ENCODE data around the gene TMEM219.
A peak's percentile ranks its signal among the peaks of the same experiment; 100 is the strongest.

TMEM219 gene

DNA sequence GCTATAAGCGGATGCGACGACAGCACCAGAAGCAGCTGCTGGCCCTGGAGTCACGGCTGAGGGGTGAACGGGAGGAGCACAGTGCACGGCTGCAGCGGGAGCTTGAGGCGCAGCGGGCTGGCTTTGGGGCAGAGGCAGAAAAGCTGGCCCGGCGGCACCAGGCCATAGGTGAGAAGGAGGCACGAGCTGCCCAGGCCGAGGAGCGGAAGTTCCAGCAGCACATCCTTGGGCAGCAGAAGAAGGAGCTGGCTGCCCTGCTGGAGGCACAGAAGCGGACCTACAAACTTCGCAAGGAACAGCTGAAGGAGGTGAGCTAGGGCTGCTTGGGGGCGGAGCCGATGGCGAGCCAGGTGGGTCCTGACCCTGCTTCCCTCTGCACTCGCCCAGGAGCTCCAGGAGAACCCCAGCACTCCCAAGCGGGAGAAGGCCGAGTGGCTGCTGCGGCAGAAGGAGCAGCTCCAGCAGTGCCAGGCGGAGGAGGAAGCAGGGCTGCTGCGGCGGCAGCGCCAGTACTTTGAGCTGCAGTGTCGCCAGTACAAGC, 23.5 kb downstream of the TMEM219 start:
- H3K9me3 Mint-ChIP-seq: no peaks in the 10 kb centered on the region
- ATAC-seq: no peak
- no peaks in the 10 kb centered on the region for H3K27me3 Mint-ChIP-seq
- no peak for DNase-seq
- H3K4me3 Mint-ChIP-seq: no peak overlapping the region
- H3K27ac Mint-ChIP-seq: no peak overlapping the region
- H3K4me1 Mint-ChIP-seq: no peaks in the 10 kb centered on the region

DNA sequence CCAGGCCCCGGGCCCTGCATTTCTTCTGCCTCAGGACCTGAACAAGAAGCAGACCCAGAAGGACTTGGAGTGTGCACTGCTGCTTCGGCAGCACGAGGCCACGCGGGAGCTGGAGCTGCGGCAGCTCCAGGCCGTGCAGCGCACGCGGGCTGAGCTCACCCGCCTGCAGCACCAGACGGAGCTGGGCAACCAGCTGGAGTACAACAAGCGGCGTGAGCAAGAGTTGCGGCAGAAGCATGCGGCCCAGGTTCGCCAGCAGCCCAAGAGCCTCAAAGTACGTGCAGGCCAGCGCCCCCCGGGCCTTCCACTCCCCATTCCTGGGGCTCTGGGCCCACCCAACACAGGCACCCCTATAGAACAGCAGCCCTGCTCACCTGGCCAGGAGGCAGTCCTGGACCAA, 24.4 kb downstream of the TMEM219 start:
- H3K4me3 Mint-ChIP-seq: no peak overlapping the region
- H3K4me1 Mint-ChIP-seq: no peaks in the 10 kb centered on the region
- DNase-seq: no peak
- peak overlapping the region in 1 of 2 donors; percentile 23 for H3K27ac Mint-ChIP-seq
- no peak for ATAC-seq
- no peaks in the 10 kb centered on the region for H3K9me3 Mint-ChIP-seq
- H3K27me3 Mint-ChIP-seq: no peaks in the 10 kb centered on the region

DNA sequence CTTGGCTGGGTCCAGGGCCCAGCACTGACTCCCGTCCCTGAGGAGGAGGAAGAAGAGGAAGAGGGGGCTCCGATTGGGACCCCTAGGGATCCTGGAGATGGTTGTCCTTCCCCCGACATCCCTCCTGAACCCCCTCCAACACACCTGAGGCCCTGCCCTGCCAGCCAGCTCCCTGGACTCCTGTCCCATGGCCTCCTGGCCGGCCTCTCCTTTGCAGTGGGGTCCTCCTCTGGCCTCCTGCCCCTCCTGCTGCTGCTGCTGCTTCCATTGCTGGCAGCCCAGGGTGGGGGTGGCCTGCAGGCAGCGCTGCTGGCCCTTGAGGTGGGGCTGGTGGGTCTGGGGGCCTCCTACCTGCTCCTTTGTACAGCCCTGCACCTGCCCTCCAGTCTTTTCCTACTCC, 25.1 kb downstream of the TMEM219 start:
- DNase-seq (no peak), ATAC-seq (no peak)
- Mint-ChIP-seq H3K4me1 (no peaks in the 10 kb centered on the region), H3K9me3 (no peaks in the 10 kb centered on the region), H3K27ac (peak overlapping the region; percentile 10 to 34), H3K27me3 (no peaks in the 10 kb centered on the region), H3K4me3 (no peak overlapping the region)

DNA sequence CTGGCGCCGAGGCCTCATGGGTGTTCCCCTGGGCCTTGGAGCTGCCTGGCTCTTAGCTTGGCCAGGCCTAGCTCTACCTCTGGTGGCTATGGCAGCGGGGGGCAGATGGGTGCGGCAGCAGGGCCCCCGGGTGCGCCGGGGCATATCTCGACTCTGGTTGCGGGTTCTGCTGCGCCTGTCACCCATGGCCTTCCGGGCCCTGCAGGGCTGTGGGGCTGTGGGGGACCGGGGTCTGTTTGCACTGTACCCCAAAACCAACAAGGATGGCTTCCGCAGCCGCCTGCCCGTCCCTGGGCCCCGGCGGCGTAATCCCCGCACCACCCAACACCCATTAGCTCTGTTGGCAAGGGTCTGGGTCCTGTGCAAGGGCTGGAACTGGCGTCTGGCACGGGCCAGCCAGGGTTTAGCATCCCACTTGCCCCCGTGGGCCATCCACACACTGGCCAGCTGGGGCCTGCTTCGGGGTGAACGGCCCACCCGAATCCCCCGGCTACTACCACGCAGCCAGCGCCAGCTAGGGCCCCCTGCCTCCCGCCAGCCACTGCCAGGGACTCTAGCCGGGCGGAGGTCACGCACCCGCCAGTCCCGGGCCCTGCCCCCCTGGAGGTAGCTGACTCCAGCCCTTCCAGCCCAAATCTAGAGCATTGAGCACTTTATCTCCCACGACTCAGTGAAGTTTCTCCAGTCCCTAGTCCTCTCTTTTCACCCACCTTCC, 25.6 kb downstream of the TMEM219 start:
- Mint-ChIP-seq H3K27me3 (no peaks in the 10 kb centered on the region), H3K4me1 (peaks cover 1% of the 10 kb centered on the region), H3K9me3 (no peaks in the 10 kb centered on the region), H3K27ac (no peak overlapping the region), H3K4me3 (no peak overlapping the region)
- no peak for DNase-seq
- no peak for ATAC-seq

DNA sequence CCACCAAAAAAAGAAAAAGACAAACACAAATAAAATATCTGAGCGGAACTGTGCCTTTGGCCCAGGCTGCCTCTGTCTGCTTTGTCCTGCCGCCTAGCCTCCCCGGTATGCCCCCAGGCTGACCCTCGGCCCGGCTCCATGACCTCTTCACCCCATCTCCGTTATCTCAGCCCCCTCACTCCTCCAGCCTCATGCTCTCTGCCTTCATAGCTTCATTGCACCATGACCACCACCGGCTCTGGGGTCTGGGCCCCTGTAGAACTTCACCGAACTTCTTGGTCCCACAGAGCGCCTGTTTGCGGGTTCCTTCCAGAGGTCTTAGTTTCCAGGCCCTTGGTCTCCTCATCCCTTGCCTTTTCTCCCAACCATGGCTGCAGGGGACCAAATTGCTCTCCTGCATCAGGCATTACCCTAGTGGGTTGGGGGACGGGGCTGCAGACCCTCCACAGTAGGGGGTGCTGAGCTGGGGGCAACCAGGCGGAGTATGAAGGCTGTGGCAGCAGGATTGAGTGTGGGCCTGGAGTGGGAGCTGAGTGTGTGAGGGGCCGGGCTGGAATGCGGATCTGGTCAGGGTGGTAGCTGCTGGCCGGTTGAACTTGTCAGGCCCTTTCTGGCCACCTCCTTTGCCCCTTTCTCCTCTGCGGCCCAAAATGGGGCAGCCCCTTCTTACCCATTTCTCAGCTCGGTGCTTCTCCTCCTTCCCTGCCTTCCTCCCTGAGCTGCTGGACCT, 26.6 kb downstream of the TMEM219 start:
- no peak overlapping the region for H3K4me3 Mint-ChIP-seq
- DNase-seq (no peak), ATAC-seq (no peak)
- H3K27ac Mint-ChIP-seq: no peak overlapping the region
- H3K27me3 Mint-ChIP-seq: no peaks in the 10 kb centered on the region
- no peaks in the 10 kb centered on the region for H3K9me3 Mint-ChIP-seq
- peaks cover 5% of the 10 kb centered on the region for H3K4me1 Mint-ChIP-seq

DNA sequence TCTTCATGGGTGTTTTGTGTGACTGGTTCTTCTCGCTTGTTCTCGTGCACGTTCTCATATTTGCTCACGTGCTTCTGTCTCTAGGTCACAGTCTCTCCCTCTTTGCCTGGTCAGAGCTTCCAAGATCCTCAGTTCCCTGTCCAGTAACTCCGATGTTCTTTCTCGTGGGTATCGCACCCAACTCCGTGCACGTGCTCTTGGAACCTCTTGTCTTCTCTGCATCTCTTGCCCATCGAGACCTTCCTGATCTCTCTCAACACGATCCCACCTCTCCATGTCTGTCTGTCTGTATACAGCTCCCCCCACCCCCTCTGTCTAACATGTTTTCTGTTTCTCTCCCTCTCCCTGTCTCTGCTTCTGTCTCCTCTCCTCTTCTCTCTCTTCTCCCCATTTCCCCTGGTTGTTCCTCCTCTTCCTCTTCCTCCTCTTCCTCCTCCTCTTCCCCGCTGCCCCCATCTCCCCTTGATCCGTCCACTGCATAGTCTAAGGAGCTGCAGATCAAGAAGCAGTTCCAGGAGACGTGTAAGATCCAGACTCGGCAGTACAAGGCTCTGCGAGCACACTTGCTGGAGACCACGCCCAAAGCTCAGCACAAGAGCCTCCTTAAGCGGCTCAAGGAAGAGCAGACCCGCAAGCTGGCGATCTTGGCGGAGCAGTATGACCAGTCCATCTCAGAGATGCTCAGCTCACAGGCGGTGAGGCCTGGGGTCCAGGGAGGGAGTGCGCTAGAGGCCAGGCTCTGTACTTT, 27.4 kb downstream of the TMEM219 start:
- no peaks in the 10 kb centered on the region for H3K27me3 Mint-ChIP-seq
- H3K9me3 Mint-ChIP-seq: no peaks in the 10 kb centered on the region
- DNase-seq: no peak
- H3K27ac Mint-ChIP-seq: no peak overlapping the region
- H3K4me3 Mint-ChIP-seq: no peak overlapping the region
- peaks cover 13% of the 10 kb centered on the region for H3K4me1 Mint-ChIP-seq
- no peak for ATAC-seq

DNA sequence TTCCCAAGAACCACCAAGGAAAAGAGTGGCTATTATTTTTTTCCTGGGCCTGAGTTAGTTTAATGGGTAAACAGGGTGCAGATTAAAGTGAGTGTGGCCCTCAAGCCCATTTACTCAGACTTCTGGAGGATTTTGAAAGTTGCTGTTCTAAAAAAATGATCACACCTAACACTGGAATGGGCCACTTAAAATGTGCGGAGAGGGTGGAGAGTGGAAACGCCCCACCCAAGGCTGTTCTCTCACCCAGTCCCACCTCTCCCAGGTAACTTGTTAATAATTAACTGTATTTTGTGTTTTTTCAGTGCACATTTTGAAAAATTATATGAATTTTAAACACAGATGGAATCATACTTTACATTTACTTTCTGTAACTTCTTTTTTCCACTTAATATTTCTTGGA, 28.2 kb downstream of the TMEM219 start:
- ATAC-seq (no peak), DNase-seq (no peak)
- Mint-ChIP-seq H3K27ac (no peak overlapping the region), H3K27me3 (no peaks in the 10 kb centered on the region), H3K9me3 (no peaks in the 10 kb centered on the region), H3K4me1 (peaks cover 20% of the 10 kb centered on the region), H3K4me3 (no peak overlapping the region)

DNA sequence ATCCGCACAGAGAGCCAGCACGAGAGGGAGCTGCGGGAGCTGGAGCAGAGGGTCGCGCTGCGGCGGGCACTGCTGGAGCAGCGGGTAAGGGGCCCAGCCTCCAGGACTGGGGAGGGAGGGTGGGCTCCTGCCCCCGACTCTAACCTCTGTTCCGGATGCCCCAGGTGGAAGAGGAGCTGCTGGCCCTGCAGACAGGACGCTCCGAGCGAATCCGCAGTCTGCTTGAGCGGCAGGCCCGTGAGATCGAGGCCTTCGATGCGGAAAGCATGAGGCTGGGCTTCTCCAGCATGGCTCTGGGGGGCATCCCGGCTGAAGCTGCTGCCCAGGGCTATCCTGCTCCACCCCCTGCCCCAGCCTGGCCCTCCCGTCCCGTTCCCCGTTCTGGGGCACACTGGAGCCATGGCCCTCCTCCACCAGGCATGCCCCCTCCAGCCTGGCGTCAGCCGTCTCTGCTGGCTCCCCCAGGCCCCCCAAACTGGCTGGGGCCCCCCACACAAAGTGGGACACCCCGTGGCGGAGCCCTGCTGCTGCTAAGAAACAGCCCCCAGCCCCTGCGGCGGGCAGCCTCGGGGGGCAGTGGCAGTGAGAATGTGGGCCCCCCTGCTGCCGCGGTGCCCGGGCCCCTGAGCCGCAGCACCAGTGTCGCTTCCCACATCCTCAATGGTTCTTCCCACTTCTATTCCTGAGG, 29.1 kb downstream of the TMEM219 start:
- DNase-seq: no peak
- Mint-ChIP-seq H3K27me3 (no peaks in the 10 kb centered on the region), H3K9me3 (no peaks in the 10 kb centered on the region), H3K4me3 (no peak overlapping the region), H3K4me1 (peaks cover 28% of the 10 kb centered on the region), H3K27ac (no peak overlapping the region)
- ATAC-seq: no peak

DNA sequence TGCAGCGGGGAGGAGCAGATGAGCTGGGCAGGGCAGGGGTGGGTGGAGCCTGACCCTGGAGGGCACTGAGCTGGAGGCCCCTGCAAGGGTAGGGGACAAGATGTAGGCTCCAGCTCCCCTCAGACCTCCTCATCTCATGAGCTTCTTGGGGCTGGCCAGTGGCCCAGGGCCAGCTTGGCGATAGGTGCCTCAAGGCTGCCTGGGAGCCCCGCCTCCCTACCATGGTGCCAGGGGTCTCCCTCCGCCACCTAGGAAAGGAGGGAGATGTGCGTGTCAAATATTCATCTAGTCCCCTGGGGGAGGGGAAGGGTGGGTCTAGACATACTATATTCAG, 29.7 kb downstream of the TMEM219 start:
- no peaks in the 10 kb centered on the region for H3K27me3 Mint-ChIP-seq
- peak overlapping the region in 1 of 2 donors; percentile 78 for H3K27ac Mint-ChIP-seq
- DNase-seq: no peak
- H3K9me3 Mint-ChIP-seq: no peaks in the 10 kb centered on the region
- no peak overlapping the region for H3K4me3 Mint-ChIP-seq
- peaks cover 32% of the 10 kb centered on the region for H3K4me1 Mint-ChIP-seq
- ATAC-seq: no peak

DNA sequence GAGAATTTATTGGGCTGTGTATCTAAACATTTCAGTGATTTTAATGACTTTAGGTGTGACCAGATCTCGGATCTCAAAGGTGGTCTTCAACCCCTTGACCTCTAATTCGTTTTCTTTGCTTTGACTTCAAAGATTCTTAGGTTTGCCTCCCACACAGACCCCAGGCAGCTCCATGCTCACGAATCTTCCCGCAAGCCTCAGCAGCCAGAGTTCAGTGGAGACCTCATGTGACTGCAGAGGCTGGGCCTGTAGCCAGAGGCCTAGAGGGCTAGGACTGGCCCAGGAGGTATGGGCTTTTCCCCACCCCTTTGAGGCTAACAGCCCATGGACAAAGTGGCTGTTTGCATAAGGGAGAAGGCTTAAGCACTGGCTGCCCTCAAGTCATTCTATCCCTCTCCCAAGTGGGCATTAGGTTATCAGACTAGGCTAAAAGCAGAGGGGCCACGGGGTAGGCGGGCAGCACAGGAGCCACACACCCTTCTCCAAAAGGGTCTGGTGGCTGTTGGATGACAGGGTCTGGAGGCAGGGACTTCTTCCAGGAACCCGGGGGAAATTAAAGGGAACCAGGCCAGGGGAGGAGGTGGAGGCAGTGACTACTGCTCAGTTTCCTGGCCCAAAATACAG, 30.6 kb downstream of the TMEM219 start:
- no peaks in the 10 kb centered on the region for H3K27me3 Mint-ChIP-seq
- no peaks in the 10 kb centered on the region for H3K9me3 Mint-ChIP-seq
- DNase-seq (no peak), ATAC-seq (no peak)
- H3K4me3 Mint-ChIP-seq: no peak overlapping the region
- H3K27ac Mint-ChIP-seq: peak overlapping the region in 1 of 2 donors; percentile 82
- peaks cover 39% of the 10 kb centered on the region for H3K4me1 Mint-ChIP-seq

DNA sequence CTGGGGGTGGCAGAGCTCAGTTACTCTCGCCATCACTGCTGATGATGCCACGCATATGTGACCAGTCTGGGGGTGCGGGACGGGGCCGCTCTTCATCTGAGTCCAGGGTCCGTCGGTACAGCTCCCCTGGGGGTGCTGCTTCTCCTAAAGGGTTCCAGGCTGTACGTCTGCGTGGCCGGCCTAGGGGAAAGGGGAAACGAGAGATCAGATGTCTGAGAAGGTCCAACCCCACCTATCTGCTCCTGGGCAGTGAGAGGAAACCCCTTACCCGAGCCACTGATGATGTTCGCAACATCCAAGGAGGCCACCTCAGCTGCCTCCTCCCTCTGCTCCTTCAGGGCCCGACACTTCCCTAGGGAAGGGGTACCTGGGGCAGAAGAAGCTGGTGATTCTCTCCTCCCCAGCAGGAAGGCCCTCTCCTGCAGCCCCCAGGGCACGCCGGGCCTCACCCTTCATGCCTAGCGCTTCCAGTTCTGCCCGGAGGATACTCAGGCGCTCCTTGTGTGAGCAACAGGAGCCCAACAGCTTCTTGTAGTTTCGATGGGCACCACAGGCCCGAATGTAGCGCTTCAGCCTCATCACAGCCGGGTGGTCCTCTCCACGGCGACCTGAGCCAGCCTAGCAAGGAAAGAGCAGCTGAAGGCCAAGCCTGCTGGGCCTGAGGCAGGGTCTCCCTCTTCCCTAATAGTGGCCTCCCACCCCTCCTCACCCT, 31.5 kb downstream of the TMEM219 start:
- Mint-ChIP-seq H3K9me3 (no peaks in the 10 kb centered on the region), H3K27me3 (no peaks in the 10 kb centered on the region), H3K27ac (peak overlapping the region in 1 of 2 donors; percentile 56), H3K4me1 (peaks cover 45% of the 10 kb centered on the region), H3K4me3 (peak overlapping the region in 1 of 2 donors; percentile 98)
- DNase-seq: no peak
- ATAC-seq: no peak

DNA sequence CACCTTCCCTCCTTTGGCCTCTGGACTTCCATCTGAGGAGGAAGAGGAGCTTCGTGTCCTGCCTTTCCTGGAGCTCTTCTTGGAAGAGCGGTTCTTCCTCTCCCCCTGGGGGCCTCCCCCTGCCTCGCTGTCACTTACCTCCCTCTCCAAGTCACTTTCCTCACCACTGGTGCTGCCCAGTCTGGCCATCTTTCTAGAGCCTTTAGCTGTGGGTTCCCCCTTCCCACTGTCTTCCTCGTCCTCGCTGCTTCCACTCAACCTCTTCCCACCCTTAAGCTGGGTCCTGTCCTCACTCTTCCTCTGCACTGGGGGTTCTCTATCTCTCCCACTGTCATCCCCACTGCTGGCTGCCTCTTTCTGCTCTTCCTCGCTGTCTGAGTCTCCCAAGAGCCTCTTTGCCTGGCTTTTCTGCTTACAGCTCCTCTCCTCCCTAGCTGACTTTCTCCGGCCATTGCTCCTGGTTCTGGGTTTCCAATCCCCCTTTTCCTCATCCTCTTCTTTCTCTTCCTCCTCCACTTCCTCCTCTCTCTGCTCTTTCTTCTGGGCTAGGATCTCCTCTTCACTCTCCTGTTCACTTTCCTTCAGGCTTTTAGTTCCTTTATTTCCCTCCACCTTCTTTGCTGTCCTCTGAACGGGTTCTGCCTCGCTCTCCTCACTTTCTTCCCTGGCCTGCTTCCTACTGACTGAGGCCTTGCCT, 32.2 kb downstream of the TMEM219 start:
- H3K4me3 Mint-ChIP-seq: peak overlapping the region; percentile 98 to 100
- no peak for ATAC-seq

DNA sequence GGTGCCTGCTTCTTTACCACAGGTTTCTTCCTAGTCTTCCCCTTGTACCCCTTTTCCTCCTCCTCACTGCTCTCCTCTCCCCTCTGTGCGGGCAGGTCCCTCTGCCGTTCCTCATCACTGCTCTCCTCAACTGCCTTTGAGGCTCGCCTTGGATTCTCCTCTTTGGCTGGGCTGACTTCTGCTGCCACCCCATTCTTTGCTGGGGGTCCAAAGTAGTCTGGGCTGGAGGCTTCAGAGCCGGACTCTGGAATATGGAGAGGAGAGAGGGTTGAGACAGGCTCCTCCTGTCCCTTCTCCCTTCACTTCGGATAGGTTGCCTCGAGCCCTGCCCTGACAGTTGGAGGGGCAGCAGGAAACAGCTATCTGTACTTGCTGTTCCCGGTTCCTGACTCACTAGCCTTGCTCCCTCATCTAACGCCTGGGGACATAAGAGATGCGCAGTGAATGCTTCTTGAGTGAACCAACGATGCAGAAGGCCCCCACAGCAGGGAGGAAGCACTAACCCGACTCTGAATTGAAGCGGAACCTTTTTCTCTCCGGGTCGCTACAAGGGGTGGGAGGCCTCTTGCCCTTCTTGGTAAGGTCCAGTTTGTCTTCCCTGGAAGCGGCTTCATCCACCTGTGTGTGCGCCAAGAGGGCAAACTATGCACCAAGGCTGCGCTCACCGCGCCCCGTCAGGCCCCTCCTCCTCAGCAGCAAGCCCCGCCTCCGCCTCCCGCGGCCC, 32.9 kb downstream of the TMEM219 start:
- H3K4me3 Mint-ChIP-seq: peak overlapping the region; percentile 98 to 100
- peak overlapping the region; percentile 98 to 100 for H3K27ac Mint-ChIP-seq
- DNase-seq (no peak), ATAC-seq (peak; percentile 46)
- no peaks in the 10 kb centered on the region for H3K27me3 Mint-ChIP-seq
- peaks cover 45% of the 10 kb centered on the region for H3K4me1 Mint-ChIP-seq
- H3K9me3 Mint-ChIP-seq: no peaks in the 10 kb centered on the region

More for the DNA sequence above, 32.2 kb downstream of the TMEM219 start:
- no peak for DNase-seq
- H3K4me1 Mint-ChIP-seq: peaks cover 45% of the 10 kb centered on the region
- H3K9me3 Mint-ChIP-seq: no peaks in the 10 kb centered on the region
- no peaks in the 10 kb centered on the region for H3K27me3 Mint-ChIP-seq
- peak overlapping the region in 1 of 2 donors; percentile 70 for H3K27ac Mint-ChIP-seq
